GM13977 (cell line): ENCODE data around the gene TMEM109.
A peak's percentile ranks its signal among the peaks of the same experiment; 100 is the strongest.
"Not testable (repeated sequence)": the region's sequence is repeated elsewhere in the genome, so short reads cannot be mapped to it uniquely, and the experiment has no call there.

Source experiments
- DNase-seq: peaks from one replicate; pipeline ENCODE4 v3.0.0; 2012; ENCODE audit warnings: low spot score
- CTCF ChIP-seq: IDR thresholded peaks from 2 replicates; pipeline ENCODE4 v1.5.1; 2012; ENCODE audit warnings: mild to moderate bottlenecking, control low read depth; ENCODE audit not compliant: insufficient read depth; ENCODE audit errors: extremely low read depth, missing control alignments
- in situ Hi-C: fragments of 300-500 bp; cut with MboI; formaldehyde crosslinking; loops from one replicate; pipeline ENCODE4 v1.12.0; 2022; ENCODE audit warnings: low sequenced_read_pairs, low pct_unique_long_range_greater_than_20kb, mixed read lengths, inconsistent platforms; ENCODE audit not compliant: unreplicated experiment

Gene TMEM109

GRCh38 chr11:60905047-60905446 is 8.9 kb upstream of the TMEM109 start:
- TF ChIP-seq CTCF, result no peak
- in situ Hi-C loops, result no loop called here
- no peak for DNase-seq

GRCh38 chr11:60905551-60906113 is 8.3 kb upstream of the TMEM109 start:
- no peak for DNase-seq
- no peak for TF ChIP-seq CTCF
- in situ Hi-C loops, result no loop called here

GRCh38 chr11:60906132-60906972 is 7.6 kb upstream of the TMEM109 start, which contains the start of gene PRPF19:
Gene PRPF19, minus strand, starts transcription at chr11:60906585. Its CDS starts 203 bp downstream, at chr11:60906382.
- in situ Hi-C loops, result no loop called here
- no peak for TF ChIP-seq CTCF
- peak; percentile 99 for DNase-seq

GRCh38 chr11:60908803-60909202 is 5.2 kb upstream of the TMEM109 start:
- in situ Hi-C loops, result no loop called here
- no peak for DNase-seq
- no peak for TF ChIP-seq CTCF

GRCh38 chr11:60909680-60910280 is 4.2 kb upstream of the TMEM109 start:
- DNase-seq, in situ Hi-C loops: not testable (repeated sequence)

GRCh38 chr11:60910281-60910687 is 3.7 kb upstream of the TMEM109 start:
- in situ Hi-C loops, result no loop called here
- no peak for TF ChIP-seq CTCF
- peak; percentile 80 for DNase-seq

- in situ Hi-C loops, result no loop called here
- no peak for TF ChIP-seq CTCF
- no peak for DNase-seq
Observed at GRCh38 chr11:60910711-60911380, 3.1 kb upstream of the TMEM109 start.
